ENCODE measurements around the gene KRTAP2-2. TPM values are rescaled to one million over a fixed set of nuclear protein-coding genes. Genes with fewer than 3 reads are reported as not detected.

Gene KRTAP2-2
- total and polyA plus RNA-seq, 2 of the 8 experiments (the other 6 are each of a cell fraction or from before 2014, with no cell fraction given): not detected

DNA sequence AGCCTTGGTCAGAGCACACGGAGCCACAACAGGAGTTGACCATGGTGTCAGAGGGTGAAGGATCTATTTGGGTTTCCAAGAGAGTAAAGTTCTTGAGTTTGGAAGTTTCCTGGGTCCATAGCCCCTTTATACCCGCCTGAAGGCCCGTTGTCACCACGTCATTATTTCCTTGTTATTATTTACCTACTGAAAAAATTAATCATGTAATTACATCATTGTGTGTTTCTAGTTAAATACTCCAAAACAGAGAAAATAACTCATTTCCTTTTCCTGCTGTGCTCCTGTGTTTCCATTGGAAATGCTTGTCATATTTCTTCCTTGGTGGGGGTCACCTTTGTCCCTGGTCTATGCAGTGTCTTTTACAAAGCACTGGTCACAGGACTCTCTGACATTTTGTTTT is 43.0 kb upstream of the KRTAP2-2 start, which contains the start of gene KRTAP4-8 (continued):
- TF ChIP-seq POLR2AphosphoS5 (IDR thresholded peaks at IDR 0.05; ENCODE audit: low read depth, low read length): no peak
- TF ChIP-seq SP1 (IDR thresholded peaks at IDR 0.05; ENCODE audit: low read depth, low read length): no peak

All from H1 (cell line).